ENCODE data around the gene UBTD1.
A peak's percentile ranks its signal among the peaks of the same experiment; 100 is the strongest.

The UBTD1 gene

GRCh38 chr10:97482381-97482780 is 16.3 kb upstream of the UBTD1 start:
- no peak for DNase-seq (ENCODE audit: low read depth, low spot score)

GRCh38 chr10:97483506-97483905 is 15.2 kb upstream of the UBTD1 start:
- no peak for DNase-seq (ENCODE audit: low read depth, low spot score)

GRCh38 chr10:97483921-97484320 is 14.8 kb upstream of the UBTD1 start:
- no peak for DNase-seq (ENCODE audit: low read depth, low spot score)

GRCh38 chr10:97485647-97486281 is 13.0 kb upstream of the UBTD1 start:
- DNase-seq (ENCODE audit: low read depth, low spot score) = no peak

GRCh38 chr10:97490592-97490991 is 8.1 kb upstream of the UBTD1 start:
- no peak for DNase-seq (ENCODE audit: low read depth, low spot score)

- DNase-seq (ENCODE audit: low read depth, low spot score) = no peak
These were observed 4.6 kb upstream of the UBTD1 start for GRCh38 chr10:97494151-97494550.

- no peak for DNase-seq (ENCODE audit: low read depth, low spot score)
These were observed 3.7 kb upstream of the UBTD1 start for GRCh38 chr10:97494863-97495506.

GRCh38 chr10:97497572-97498075 is 1.1 kb upstream of the UBTD1 start:
- DNase-seq (ENCODE audit: low read depth, low spot score) = peak; percentile 41

GRCh38 chr10:97498076-97498840 is 466 bp upstream of the UBTD1 start, which contains the start of gene MMS19:
Gene MMS19 (minus strand): TSS chr10:97498422. CDS start chr10:97498384, 38 bp downstream.
- peak; percentile 99 for DNase-seq (ENCODE audit: low read depth, low spot score)

GRCh38 chr10:97499561-97500296 is 1.0 kb downstream of the UBTD1 start:
- no peak for DNase-seq (ENCODE audit: low read depth, low spot score)

GRCh38 chr10:97500297-97500575 is 1.5 kb downstream of the UBTD1 start:
- DNase-seq (ENCODE audit: low read depth, low spot score) = no peak

- no peak for DNase-seq (ENCODE audit: low read depth, low spot score)
These were observed 4.2 kb downstream of the UBTD1 start for GRCh38 chr10:97502916-97503315.

- no peak for DNase-seq (ENCODE audit: low read depth, low spot score)
These were observed 4.7 kb downstream of the UBTD1 start for GRCh38 chr10:97503406-97503805.

- DNase-seq (ENCODE audit: low read depth, low spot score) = no peak
These were observed 6.4 kb downstream of the UBTD1 start for GRCh38 chr10:97505152-97505551.

GRCh38 chr10:97506199-97506991 is 7.7 kb downstream of the UBTD1 start:
- no peak for DNase-seq (ENCODE audit: low read depth, low spot score)

GRCh38 chr10:97508342-97508741 is 9.6 kb downstream of the UBTD1 start:
- no peak for DNase-seq (ENCODE audit: low read depth, low spot score)

GRCh38 chr10:97509120-97509680 is 10.5 kb downstream of the UBTD1 start:
- DNase-seq (ENCODE audit: low read depth, low spot score) = no peak

- DNase-seq (ENCODE audit: low read depth, low spot score) = no peak
These were observed 12.0 kb downstream of the UBTD1 start for GRCh38 chr10:97510686-97511085.

- no peak for DNase-seq (ENCODE audit: low read depth, low spot score)
These were observed 13.2 kb downstream of the UBTD1 start for GRCh38 chr10:97511711-97512440.

GRCh38 chr10:97512993-97513392 is 14.3 kb downstream of the UBTD1 start:
- no peak for DNase-seq (ENCODE audit: low read depth, low spot score)

Data from activated CD4-positive, CD25-positive, alpha-beta regulatory T cell treated with anti-CD3 and anti-CD28 coated beads, Interleukin-2, amount 50 U/mL, for 16 hours (primary cell).